Liver (tissue), 9 donors: ENCODE data around the gene ZBP1. TPM values are rescaled to one million over a fixed set of nuclear protein-coding genes. Genes with fewer than 3 reads are reported as not detected.

Source experiments
- DNase-seq: peaks from one replicate; pipeline ENCODE4 v3.0.0-alpha.2; 2017; ENCODE audit warnings: low spot score
- H3K27ac ChIP-seq, 2 donors: one replicate each; pipeline ENCODE4 v1.7.0; 2013; ENCODE audit warnings: inconsistent platforms in 2 of 2, low read length in 2 of 2, control low read depth in 1 of 2, low read depth in 1 of 2, mild to moderate bottlenecking in 1 of 2
- H3K27me3 ChIP-seq, 4 donors: one replicate each; pipeline versions ENCODE4 v1.6.1 to v1.7.0; 2013; ENCODE audit warnings: low read length in 3 of 4, inconsistent platforms in 1 of 4, mild to moderate bottlenecking in 1 of 4, moderate library complexity in 1 of 4; ENCODE audit not compliant: control insufficient read depth in 4 of 4, insufficient read depth in 4 of 4
- H3K36me3 ChIP-seq, 4 donors: one replicate each; pipeline versions ENCODE4 v1.6.1 to v1.7.0; 2013; ENCODE audit warnings: low read length in 3 of 4, mild to moderate bottlenecking in 3 of 4, low read depth in 1 of 4, moderate library complexity in 1 of 4; ENCODE audit not compliant: control insufficient read depth in 4 of 4, insufficient read depth in 3 of 4
- H3K4me1 ChIP-seq, 4 donors: one replicate each; pipeline versions ENCODE4 v1.6.1 to v1.7.0; 2013; ENCODE audit warnings: low read length in 3 of 4, mild to moderate bottlenecking in 3 of 4, moderate library complexity in 1 of 4; ENCODE audit not compliant: control insufficient read depth in 4 of 4, insufficient read depth in 4 of 4
- H3K4me3 ChIP-seq, 3 donors: one replicate each; pipeline versions ENCODE4 v1.6.1 to v1.7.0; 2013; ENCODE audit warnings: low read length in 3 of 3, control low read depth in 1 of 3, low read depth in 1 of 3, mild to moderate bottlenecking in 1 of 3
- H3K9ac ChIP-seq, 2 donors: one replicate each; pipeline ENCODE4 v1.7.0; 2013; ENCODE audit warnings: low read length in 2 of 2, mild to moderate bottlenecking in 2 of 2, moderate library complexity in 2 of 2, control low read depth in 1 of 2, low read depth in 1 of 2
- H3K9me3 ChIP-seq, 4 donors: one replicate each; pipeline versions ENCODE4 v1.6.1 to v1.7.0; 2013; ENCODE audit warnings: low read length in 3 of 4; ENCODE audit not compliant: control insufficient read depth in 4 of 4
- EGR1 ChIP-seq, 2 donors: IDR thresholded peaks; 2 replicates each; pipeline ENCODE4 v1.6.1; 2016 to 2018; ENCODE audit warnings: antibody characterized with exemption in 2 of 2, low read depth in 2 of 2
- FOXA1 ChIP-seq: IDR thresholded peaks from 2 replicates; pipeline ENCODE4 v1.6.1; 2016; ENCODE audit warnings: antibody characterized with exemption
- FOXA2 ChIP-seq: IDR thresholded peaks from 2 replicates; pipeline ENCODE4 v1.6.1; 2016; ENCODE audit warnings: antibody characterized with exemption
- GABPA ChIP-seq, 2 donors: IDR thresholded peaks in 1 of 2; conservative IDR thresholded peaks in 1 of 2; 2 replicates each; pipeline ENCODE4 v1.6.1; 2016; ENCODE audit warnings: antibody characterized with exemption in 2 of 2, mild to moderate bottlenecking in 1 of 2, moderate library complexity in 1 of 2
- HNF4A ChIP-seq, 2 donors: conservative IDR thresholded peaks; 2 replicates each; pipeline ENCODE4 v1.6.1; 2016; ENCODE audit warnings: antibody characterized with exemption in 2 of 2, mild to moderate bottlenecking in 2 of 2
- HNF4G ChIP-seq: IDR thresholded peaks from 2 replicates; pipeline ENCODE4 v1.6.1; 2016; ENCODE audit warnings: antibody characterized with exemption
- JUND ChIP-seq, 2 donors: IDR thresholded peaks; 2 replicates each; pipeline ENCODE4 v1.6.1; 2016; ENCODE audit warnings: antibody characterized with exemption in 2 of 2
- NR2F2 ChIP-seq: IDR thresholded peaks from 2 replicates; pipeline ENCODE4 v1.6.1; 2016; ENCODE audit warnings: antibody characterized with exemption
- RAD21 ChIP-seq, 2 donors: IDR thresholded peaks; 2 replicates each; pipeline ENCODE4 v1.6.1; 2016; ENCODE audit warnings: antibody characterized with exemption in 2 of 2, mild to moderate bottlenecking in 2 of 2
- RXRA ChIP-seq, 2 donors: IDR thresholded peaks; 2 replicates each; pipeline ENCODE4 v1.6.1; 2017 to 2018; ENCODE audit warnings: antibody characterized with exemption in 2 of 2, mild to moderate bottlenecking in 1 of 2
- SP1 ChIP-seq: IDR thresholded peaks from 2 replicates; pipeline ENCODE4 v1.6.1; 2018; ENCODE audit warnings: antibody characterized with exemption, mild to moderate bottlenecking
- TAF1 ChIP-seq: conservative IDR thresholded peaks from 2 replicates; pipeline ENCODE4 v1.6.1; 2016; ENCODE audit warnings: antibody characterized with exemption, mild to moderate bottlenecking
- YY1 ChIP-seq: IDR thresholded peaks from 2 replicates; pipeline ENCODE4 v1.6.1; 2016; ENCODE audit warnings: antibody characterized with exemption, mild to moderate bottlenecking
- WGBS: extraction: QIAGEN DNeasy Blood & Tissue Kit; methylation state at CpG from one replicate; pipeline ENCODE4 v1.1.7; 2013; 5-methylcytosine and 5-hydroxymethylcytosine counted together
- polyA plus RNA-seq, 2 donors: library from polyadenylated mRNA; stranded (reverse) in 1 of 2; unstranded in 1 of 2; fragments of 200-250 nt in 1 of 2; fragments of >200 nt in 1 of 2; fragmentation: Nextera tagmentation in 1 of 2; extraction: Ambion mirVana in 1 of 2; gene quantifications; one replicate each; pipeline versions ENCODE4 v1.2.1 to v1.2.3, GENCODE V29; 2013 to 2015
- total RNA-seq, 2 donors: library from RNA; depleted of rRNA; stranded (reverse); fragments of >200 nt; gene quantifications; one replicate each; pipeline ENCODE4 v1.2.3, GENCODE V29; 2014
- TF ChIP-seq, protein P1 (sequence below): fragments of 150-350 bp; IDR thresholded peaks from 2 replicates; pipeline ENCODE4 v1.5.1; 2017; ENCODE audit warnings: improper control_type of control experiment, low read depth, low read length; ENCODE audit not compliant: missing input control
- TF ChIP-seq, protein P2 (sequence below): IDR thresholded peaks from 2 replicates; pipeline ENCODE4 v1.6.1; 2016; ENCODE audit warnings: antibody characterized with exemption
- TF ChIP-seq, protein P3 (sequence below): IDR thresholded peaks from 2 replicates; pipeline ENCODE4 v1.6.1; 2016; ENCODE audit warnings: antibody characterized with exemption
- TF ChIP-seq, protein P4 (sequence below): IDR thresholded peaks from 2 replicates; pipeline ENCODE4 v1.6.1; 2016; ENCODE audit warnings: antibody characterized with exemption
- TF ChIP-seq, protein P5 (sequence below): IDR thresholded peaks from 2 replicates; pipeline ENCODE4 v1.6.1; 2016; ENCODE audit warnings: antibody characterized with exemption, mild to moderate bottlenecking
- donor health status: healthy.
- donor health status: healthy.
- donor health status: healthy.
- donor health status: healthy.
- donor health status: healthy.

The ZBP1 gene
- total and polyA plus RNA-seq, 4 donors, result 0.06 to 0.42 (median 0.13) TPM

DNA sequence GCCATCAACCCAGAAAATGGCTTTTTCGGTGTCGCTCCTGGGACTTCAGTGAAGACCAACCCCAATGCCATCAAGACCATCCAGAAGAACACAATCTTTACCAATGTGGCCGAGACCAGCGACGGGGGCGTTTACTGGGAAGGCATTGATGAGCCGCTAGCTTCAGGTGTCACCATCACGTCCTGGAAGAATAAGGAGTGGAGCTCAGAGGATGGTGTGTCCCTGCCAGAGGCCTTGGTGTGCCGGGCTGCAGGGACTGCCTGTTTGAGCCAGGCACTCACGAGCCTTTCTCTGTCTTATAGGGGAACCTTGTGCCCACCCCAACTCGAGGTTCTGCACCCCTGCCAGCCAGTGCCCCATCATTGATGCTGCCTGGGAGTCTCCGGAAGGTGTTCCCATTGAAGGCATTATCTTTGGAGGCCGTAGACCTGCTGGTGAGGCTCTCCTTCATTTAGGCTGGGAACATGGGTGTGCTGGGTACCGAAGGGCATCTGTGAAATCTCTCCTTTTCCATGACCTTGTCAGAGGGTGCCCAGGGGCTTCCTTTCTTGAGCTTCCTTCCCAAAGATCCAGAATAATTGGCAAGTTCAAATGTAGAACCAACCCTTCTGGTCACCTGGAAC lies 55.9 kb downstream of the ZBP1 start:
- H3K27me3 ChIP-seq, result no peaks in the 10 kb centered on the region
- no peak for DNase-seq
- H3K4me3 ChIP-seq, result peak overlapping the region in 1 of 3 donors; percentile 9
- peak in 1 of 2 donors; percentile 32 for TF ChIP-seq JUND (IDR thresholded peaks at IDR 0.05)
- TF ChIP-seq EGR1 (IDR thresholded peaks at IDR 0.05; ENCODE audit: low read depth in 2 of 2), result peak in 1 of 2 donors; percentile 42
- TF ChIP-seq FOXA1, result peak; percentile 7
- TF ChIP-seq, protein P1, sequence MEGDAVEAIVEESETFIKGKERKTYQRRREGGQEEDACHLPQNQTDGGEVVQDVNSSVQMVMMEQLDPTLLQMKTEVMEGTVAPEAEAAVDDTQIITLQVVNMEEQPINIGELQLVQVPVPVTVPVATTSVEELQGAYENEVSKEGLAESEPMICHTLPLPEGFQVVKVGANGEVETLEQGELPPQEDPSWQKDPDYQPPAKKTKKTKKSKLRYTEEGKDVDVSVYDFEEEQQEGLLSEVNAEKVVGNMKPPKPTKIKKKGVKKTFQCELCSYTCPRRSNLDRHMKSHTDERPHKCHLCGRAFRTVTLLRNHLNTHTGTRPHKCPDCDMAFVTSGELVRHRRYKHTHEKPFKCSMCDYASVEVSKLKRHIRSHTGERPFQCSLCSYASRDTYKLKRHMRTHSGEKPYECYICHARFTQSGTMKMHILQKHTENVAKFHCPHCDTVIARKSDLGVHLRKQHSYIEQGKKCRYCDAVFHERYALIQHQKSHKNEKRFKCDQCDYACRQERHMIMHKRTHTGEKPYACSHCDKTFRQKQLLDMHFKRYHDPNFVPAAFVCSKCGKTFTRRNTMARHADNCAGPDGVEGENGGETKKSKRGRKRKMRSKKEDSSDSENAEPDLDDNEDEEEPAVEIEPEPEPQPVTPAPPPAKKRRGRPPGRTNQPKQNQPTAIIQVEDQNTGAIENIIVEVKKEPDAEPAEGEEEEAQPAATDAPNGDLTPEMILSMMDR, result no peak
- TF ChIP-seq SP1, result peak; percentile 5
- peaks cover 4 to 46% (median 24%) of the 10 kb centered on the region in 4 donors for H3K4me1 ChIP-seq
- peak overlapping the region; percentile 40 to 86 for H3K9ac ChIP-seq
- peak overlapping the region; percentile 32 to 86 for H3K27ac ChIP-seq
- H3K9me3 ChIP-seq, result no peaks in the 10 kb centered on the region
- peaks cover 0 to 5% (median 0%) of the 10 kb centered on the region in 4 donors for H3K36me3 ChIP-seq
- 86% methylated on average over 14 of the region's 14 CpGs for WGBS

DNA sequence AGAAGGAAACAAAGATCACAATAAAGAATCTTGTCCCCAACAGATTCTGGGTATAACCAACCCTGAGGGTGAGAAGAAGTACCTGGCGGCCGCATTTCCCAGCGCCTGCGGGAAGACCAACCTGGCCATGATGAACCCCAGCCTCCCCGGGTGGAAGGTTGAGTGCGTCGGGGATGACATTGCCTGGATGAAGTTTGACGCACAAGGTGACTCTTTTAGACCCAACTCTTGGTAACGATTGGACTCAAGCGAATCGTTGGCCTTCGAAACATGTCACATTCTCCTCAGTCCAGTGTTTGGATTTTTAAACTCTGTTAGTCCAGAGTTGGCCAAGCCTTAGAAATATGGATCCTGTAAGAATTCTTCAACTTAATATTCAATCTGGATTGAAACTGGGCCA lies 56.7 kb downstream of the ZBP1 start:
- Histone ChIP-seq H3K9me3 (no peaks in the 10 kb centered on the region), H3K4me3 (peak overlapping the region in 2 of 3 donors; percentile 15 to 67), H3K36me3 (peaks cover 0 to 5% (median 0%) of the 10 kb centered on the region in 4 donors), H3K27me3 (no peaks in the 10 kb centered on the region), H3K4me1 (peaks cover under 1 to 45% (median 23%) of the 10 kb centered on the region in 4 donors), H3K27ac (peak overlapping the region; percentile 86 to 89), H3K9ac (peak overlapping the region; percentile 40 to 90)
- no peak for TF ChIP-seq HNF4G
- no peak for TF ChIP-seq NR2F2
- TF ChIP-seq, protein P2, sequence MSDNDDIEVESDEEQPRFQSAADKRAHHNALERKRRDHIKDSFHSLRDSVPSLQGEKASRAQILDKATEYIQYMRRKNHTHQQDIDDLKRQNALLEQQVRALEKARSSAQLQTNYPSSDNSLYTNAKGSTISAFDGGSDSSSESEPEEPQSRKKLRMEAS, result peak; percentile 22
- no peak for TF ChIP-seq JUND (IDR thresholded peaks at IDR 0.05)
- TF ChIP-seq, protein P3, sequence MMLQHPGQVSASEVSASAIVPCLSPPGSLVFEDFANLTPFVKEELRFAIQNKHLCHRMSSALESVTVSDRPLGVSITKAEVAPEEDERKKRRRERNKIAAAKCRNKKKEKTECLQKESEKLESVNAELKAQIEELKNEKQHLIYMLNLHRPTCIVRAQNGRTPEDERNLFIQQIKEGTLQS, result peak; percentile 11
- peak; percentile 50 to 56 for TF ChIP-seq EGR1 (IDR thresholded peaks at IDR 0.05; ENCODE audit: low read depth in 2 of 2)
- no peak for TF ChIP-seq RXRA (IDR thresholded peaks at IDR 0.05)
- no peak for TF ChIP-seq TAF1
- TF ChIP-seq SP1, result no peak
- TF ChIP-seq HNF4A (conservative IDR thresholded peaks at IDR 0.05), result no peak
- TF ChIP-seq, protein P4, sequence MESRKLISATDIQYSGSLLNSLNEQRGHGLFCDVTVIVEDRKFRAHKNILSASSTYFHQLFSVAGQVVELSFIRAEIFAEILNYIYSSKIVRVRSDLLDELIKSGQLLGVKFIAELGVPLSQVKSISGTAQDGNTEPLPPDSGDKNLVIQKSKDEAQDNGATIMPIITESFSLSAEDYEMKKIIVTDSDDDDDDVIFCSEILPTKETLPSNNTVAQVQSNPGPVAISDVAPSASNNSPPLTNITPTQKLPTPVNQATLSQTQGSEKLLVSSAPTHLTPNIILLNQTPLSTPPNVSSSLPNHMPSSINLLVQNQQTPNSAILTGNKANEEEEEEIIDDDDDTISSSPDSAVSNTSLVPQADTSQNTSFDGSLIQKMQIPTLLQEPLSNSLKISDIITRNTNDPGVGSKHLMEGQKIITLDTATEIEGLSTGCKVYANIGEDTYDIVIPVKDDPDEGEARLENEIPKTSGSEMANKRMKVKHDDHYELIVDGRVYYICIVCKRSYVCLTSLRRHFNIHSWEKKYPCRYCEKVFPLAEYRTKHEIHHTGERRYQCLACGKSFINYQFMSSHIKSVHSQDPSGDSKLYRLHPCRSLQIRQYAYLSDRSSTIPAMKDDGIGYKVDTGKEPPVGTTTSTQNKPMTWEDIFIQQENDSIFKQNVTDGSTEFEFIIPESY, result peak; percentile 2
- TF ChIP-seq, protein P5, sequence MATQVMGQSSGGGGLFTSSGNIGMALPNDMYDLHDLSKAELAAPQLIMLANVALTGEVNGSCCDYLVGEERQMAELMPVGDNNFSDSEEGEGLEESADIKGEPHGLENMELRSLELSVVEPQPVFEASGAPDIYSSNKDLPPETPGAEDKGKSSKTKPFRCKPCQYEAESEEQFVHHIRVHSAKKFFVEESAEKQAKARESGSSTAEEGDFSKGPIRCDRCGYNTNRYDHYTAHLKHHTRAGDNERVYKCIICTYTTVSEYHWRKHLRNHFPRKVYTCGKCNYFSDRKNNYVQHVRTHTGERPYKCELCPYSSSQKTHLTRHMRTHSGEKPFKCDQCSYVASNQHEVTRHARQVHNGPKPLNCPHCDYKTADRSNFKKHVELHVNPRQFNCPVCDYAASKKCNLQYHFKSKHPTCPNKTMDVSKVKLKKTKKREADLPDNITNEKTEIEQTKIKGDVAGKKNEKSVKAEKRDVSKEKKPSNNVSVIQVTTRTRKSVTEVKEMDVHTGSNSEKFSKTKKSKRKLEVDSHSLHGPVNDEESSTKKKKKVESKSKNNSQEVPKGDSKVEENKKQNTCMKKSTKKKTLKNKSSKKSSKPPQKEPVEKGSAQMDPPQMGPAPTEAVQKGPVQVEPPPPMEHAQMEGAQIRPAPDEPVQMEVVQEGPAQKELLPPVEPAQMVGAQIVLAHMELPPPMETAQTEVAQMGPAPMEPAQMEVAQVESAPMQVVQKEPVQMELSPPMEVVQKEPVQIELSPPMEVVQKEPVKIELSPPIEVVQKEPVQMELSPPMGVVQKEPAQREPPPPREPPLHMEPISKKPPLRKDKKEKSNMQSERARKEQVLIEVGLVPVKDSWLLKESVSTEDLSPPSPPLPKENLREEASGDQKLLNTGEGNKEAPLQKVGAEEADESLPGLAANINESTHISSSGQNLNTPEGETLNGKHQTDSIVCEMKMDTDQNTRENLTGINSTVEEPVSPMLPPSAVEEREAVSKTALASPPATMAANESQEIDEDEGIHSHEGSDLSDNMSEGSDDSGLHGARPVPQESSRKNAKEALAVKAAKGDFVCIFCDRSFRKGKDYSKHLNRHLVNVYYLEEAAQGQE, result peak; percentile 58
- no peak for TF ChIP-seq RAD21 (IDR thresholded peaks at IDR 0.05)
- TF ChIP-seq FOXA2, result no peak
- no peak for TF ChIP-seq FOXA1
- TF ChIP-seq YY1, result peak; percentile 9
- TF ChIP-seq GABPA (IDR thresholded peaks at IDR 0.05 in 1 of 2, conservative IDR thresholded peaks at IDR 0.05 in 1 of 2), result no peak
- TF ChIP-seq, protein P1, result no peak
- no peak for DNase-seq
- 75% methylated on average over 12 of the region's 12 CpGs for WGBS
